GM20431 (cell line): ENCODE data around the gene ACBD6.
"Not testable (repeated sequence)": the region's sequence is repeated elsewhere in the genome, so short reads cannot be mapped to it uniquely, and the experiment has no call there.

Source experiments
- in situ Hi-C: fragments of 300-500 bp; cut with MseI, MboI; formaldehyde crosslinking; loops from one replicate; pipeline ENCODE4 v1.15.0; 2020; ENCODE audit warnings: low sequenced_read_pairs; ENCODE audit not compliant: unreplicated experiment

Gene ACBD6

GRCh38 chr1:180500689-180501088 lies 1.7 kb downstream of the ACBD6 start:
- in situ Hi-C loops = no loop called here

GRCh38 chr1:180498594-180498993 lies 3.8 kb downstream of the ACBD6 start:
- in situ Hi-C loops = no loop called here

GRCh38 chr1:180497826-180498225 lies 4.6 kb downstream of the ACBD6 start:
- in situ Hi-C loops = no loop called here

GRCh38 chr1:180494370-180494769 lies 8.0 kb downstream of the ACBD6 start:
- in situ Hi-C loops = no loop called here

- in situ Hi-C loops = loop anchor here (10.0 kb wide), 1 partner anchor 235 kb away; no protein-coding TSS in a partner anchor
These were observed 12.4 kb downstream of the ACBD6 start for GRCh38 chr1:180489976-180490375.

- in situ Hi-C loops = loop anchor here (10.0 kb wide), 1 partner anchor 235 kb away; no protein-coding TSS in a partner anchor
These were observed 13.1 kb downstream of the ACBD6 start for GRCh38 chr1:180489313-180489712.

GRCh38 chr1:180488661-180489060 lies 13.7 kb downstream of the ACBD6 start:
- in situ Hi-C loops = loop anchor here (10.0 kb wide), 1 partner anchor 234 kb away; no protein-coding TSS in a partner anchor

GRCh38 chr1:180486092-180486491 lies 16.3 kb downstream of the ACBD6 start:
- in situ Hi-C loops = loop anchor here (10.0 kb wide), 1 partner anchor 231 kb away; no protein-coding TSS in a partner anchor

GRCh38 chr1:180484490-180484889 lies 17.9 kb downstream of the ACBD6 start:
- in situ Hi-C loops = loop anchor here (10.0 kb wide), 1 partner anchor 230 kb away; no protein-coding TSS in a partner anchor

GRCh38 chr1:180482425-180483275 lies 19.7 kb downstream of the ACBD6 start:
- in situ Hi-C loops = loop anchor here (10.0 kb wide), 1 partner anchor 228 kb away; no protein-coding TSS in a partner anchor

GRCh38 chr1:180470031-180470430 lies 32.3 kb downstream of the ACBD6 start:
- in situ Hi-C loops = no loop called here

- in situ Hi-C loops = no loop called here
These were observed 34.1 kb downstream of the ACBD6 start for GRCh38 chr1:180468311-180468710.

- in situ Hi-C loops = no loop called here
These were observed 40.3 kb downstream of the ACBD6 start for GRCh38 chr1:180462102-180462501.

- in situ Hi-C loops = not testable (repeated sequence)
These were observed 40.7 kb downstream of the ACBD6 start for GRCh38 chr1:180461682-180462081.

- in situ Hi-C loops = no loop called here
These were observed 43.6 kb downstream of the ACBD6 start for GRCh38 chr1:180458807-180459206.

GRCh38 chr1:180456191-180456590 lies 46.2 kb downstream of the ACBD6 start:
- in situ Hi-C loops = no loop called here

GRCh38 chr1:180451504-180451903 lies 50.9 kb downstream of the ACBD6 start:
- in situ Hi-C loops = no loop called here

- in situ Hi-C loops = no loop called here
These were observed 57.9 kb downstream of the ACBD6 start for GRCh38 chr1:180444522-180444921.

GRCh38 chr1:180440335-180440734 lies 62.0 kb downstream of the ACBD6 start:
- in situ Hi-C loops = no loop called here

- in situ Hi-C loops = no loop called here
These were observed 66.8 kb downstream of the ACBD6 start for GRCh38 chr1:180435566-180435965.

GRCh38 chr1:180433873-180434272 lies 68.5 kb downstream of the ACBD6 start:
- in situ Hi-C loops = no loop called here
